T47D (cell line): ENCODE data around the gene PPP1R3G.
"Not testable (repeated sequence)": the region's sequence is repeated elsewhere in the genome, so short reads cannot be mapped to it uniquely, and the experiment has no call there.

Experiments used
- DNase-seq, 2 experiments: peaks; one replicate each; pipeline versions ENCODE4 v3.0.0 to v3.0.0-alpha.2; 2011 to 2012; ENCODE audit warnings: low read depth in 1 of 2, low spot score in 1 of 2
- JUND ChIP-seq: IDR thresholded peaks from 2 replicates; pipeline ENCODE4 v1.6.1; 2012; ENCODE audit warnings: low read depth
- in situ Hi-C: cut with HindIII; loops from 2 replicates; pipeline ENCODE4 v1.10.0; 2016; ENCODE audit warnings: low sequenced_read_pairs, low pct_unique_long_range_greater_than_20kb

PPP1R3G gene

GRCh38 chr6:5059036-5059896 lies 25.9 kb upstream of the PPP1R3G start:
- DNase-seq: no peak
- no peak for TF ChIP-seq JUND
- in situ Hi-C loops: no loop called here

DNA sequence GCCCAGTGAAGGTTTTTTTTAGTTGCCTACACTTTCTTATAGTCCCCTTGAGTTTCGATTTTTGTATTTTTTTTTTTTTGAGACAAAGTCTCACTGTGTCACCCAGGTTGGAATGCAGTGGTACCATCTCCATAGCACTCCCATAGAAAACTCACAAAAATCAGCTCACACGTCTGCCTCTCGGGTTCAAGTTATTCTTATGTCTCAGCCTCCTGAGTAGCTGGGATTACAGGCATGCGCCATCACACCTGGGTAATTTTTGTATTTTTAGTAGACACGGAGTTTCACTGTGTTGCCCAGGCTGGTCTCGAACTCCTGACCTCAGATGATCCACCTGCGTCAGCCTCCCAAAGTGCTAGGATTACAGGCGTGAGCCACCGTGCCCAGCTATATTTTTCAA lies 24.7 kb upstream of the PPP1R3G start:
- in situ Hi-C loops, DNase-seq: not testable (repeated sequence)

GRCh38 chr6:5061152-5061551 lies 24.0 kb upstream of the PPP1R3G start:
- in situ Hi-C loops: no loop called here
- no peak for TF ChIP-seq JUND

DNA sequence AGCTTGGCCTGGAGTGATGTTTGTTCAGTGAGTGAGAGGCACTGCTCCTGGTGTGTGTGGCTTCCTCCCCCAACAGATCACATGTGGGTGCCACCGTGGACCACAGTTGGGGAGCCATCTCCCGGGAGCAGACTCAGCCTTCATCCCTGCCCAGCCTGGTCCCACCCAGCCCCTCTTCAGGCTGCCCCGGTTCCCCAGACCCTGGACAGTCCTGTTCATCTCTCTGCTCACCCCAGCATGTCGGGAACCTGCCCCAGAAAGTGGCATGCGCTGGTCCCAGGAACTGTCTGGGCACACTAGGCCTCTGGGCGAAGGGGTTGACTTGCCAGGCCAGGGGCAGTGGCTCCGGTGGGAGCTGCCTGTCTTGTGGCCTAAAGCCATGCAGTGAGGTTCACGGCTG lies 21.5 kb upstream of the PPP1R3G start:
- in situ Hi-C loops: no loop called here
- DNase-seq: no peak
- TF ChIP-seq JUND: no peak

More at GRCh38 chr6:5061152-5061551, 24.0 kb upstream of the PPP1R3G start:
- no peak for DNase-seq

DNA sequence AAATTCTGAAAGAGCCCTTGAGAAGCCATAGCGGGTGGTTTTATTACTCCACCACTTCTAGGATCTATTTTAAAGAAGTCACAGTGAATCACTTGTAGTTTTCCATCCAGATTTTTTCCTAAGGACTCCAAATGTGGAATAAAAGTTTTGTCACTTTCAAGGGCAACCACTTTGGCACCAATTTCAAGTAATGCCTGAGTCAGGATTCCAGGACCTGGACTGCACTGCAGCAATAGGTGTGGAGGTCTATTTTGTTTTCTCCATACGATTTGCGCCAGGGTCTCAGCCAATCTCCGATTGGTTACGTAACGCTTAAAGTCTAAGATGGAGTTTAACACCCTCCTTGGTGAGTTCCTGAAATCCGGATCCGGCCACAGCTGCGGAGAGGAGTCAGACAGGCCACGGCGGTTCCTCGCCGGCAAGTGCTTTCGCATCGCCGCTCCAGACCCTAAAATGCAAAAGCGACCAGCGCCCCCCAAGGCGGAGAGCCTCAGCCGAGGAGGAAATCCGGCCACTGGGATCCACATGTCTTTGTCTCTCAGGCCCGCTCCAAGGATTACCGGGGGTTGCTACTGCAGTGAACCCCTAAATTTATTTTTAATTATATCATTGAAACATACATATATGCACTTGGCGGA lies 18.6 kb upstream of the PPP1R3G start:
- in situ Hi-C loops: no loop called here
- no peak for TF ChIP-seq JUND
- no peak for DNase-seq

DNA sequence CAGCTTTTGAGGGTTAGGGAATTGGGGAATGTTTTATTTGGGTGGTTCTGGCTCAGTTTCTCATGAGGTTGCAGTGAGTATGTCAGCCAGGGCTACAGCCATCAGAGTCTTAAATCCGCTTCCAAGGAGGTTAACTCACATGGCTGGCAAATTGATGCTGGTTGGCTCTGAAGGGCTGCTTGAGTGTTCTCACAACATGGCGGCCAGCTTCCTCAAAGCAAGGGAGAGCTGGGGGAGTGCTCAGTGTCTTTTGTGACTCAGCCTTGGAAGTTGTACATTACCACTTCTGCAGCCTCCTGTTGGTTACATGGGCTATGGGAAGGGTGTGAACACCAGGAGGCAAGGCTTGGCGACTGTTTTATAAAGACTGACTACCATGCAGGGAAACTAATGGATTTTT lies 17.8 kb upstream of the PPP1R3G start:
- no peak for DNase-seq
- in situ Hi-C loops: no loop called here
- TF ChIP-seq JUND: no peak

DNA sequence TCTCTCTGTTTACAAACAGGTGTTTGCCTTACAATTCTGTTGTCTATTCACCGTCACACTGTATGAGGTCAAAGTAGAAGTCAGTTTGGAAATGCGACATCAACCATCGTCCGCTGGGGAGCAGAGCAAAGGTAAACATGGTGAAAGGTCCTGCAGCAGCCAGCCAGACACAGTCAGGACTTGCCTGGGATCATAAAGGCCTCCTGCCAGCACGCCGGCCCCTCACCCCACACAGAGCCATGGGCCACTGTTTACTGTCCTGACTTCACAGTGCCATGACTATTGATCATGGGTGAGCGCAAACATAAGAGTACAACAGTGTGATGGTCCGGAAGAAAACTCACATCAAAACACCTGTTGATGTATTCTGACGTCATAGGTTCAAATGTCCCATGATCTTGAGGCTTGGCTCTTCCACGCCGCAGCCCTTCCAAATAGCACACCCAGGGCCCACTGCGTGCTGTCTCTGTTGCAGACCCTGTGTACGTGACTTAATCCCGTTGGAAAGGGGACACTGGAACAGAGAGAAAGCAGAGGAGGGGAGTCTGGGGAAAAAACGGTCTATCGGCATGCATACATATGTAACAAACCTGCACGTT lies 16.9 kb upstream of the PPP1R3G start:
- in situ Hi-C loops: no loop called here
- no peak for TF ChIP-seq JUND
- no peak for DNase-seq

DNA sequence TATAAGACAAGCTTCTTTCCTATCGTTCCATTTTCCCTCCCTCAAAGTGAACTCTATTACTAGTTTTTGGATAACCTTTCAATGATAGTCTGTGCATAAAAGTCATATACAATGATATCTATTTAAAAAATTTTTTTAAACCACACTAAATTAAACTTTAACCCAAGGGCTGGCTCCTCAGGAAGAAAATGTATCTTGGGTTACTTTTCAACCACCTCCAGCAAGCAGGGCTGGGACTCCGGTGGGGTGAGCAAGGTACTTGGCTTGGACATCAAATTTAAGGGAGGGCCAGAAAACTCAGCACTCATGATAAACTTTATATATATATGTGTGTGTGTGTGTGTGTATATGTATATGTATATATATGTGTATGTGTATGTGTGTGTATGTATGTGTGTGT lies 13.9 kb upstream of the PPP1R3G start:
- no peak for TF ChIP-seq JUND
- in situ Hi-C loops: no loop called here
- DNase-seq: no peak

DNA sequence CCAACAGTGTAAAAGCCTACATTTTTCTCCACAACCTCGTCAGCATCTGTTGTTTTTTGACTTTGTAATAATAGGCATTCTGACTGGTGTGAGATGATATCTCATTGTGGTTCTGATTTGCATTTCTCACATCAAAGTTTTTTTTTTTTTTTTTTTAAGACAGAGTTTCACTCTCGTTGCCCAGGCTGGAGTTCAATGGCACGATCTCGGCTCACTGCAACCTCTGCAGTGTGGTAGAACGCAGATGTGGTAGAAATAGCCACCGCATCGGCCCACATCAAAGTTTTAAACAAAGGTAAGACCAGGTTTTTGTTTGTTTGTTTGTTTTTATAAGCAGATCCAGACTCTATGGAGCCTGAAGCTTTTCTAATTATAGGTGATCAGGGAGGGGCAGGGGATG lies 12.7 kb upstream of the PPP1R3G start:
- in situ Hi-C loops: no loop called here
- DNase-seq: no peak
- no peak for TF ChIP-seq JUND

DNA sequence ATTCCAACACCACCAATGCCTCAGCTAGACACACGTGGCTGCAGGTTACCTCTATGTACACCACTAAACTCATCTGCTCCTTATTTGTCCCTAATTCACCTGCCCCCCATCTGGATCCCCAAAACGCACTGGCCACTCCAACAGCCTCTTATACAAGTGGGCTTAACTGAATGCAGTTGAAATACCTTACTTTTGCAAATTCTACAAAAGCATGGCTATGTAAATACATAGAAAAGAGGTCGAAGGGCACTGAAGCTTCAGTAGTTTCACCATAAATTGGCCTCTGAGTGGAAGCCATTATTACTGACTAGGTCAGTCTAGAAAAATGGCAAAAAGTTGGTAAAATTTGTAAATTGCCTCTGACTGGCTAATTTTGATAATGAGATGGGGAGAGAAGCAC lies 11.1 kb upstream of the PPP1R3G start:
- no peak for TF ChIP-seq JUND
- DNase-seq: no peak
- in situ Hi-C loops: no loop called here

DNA sequence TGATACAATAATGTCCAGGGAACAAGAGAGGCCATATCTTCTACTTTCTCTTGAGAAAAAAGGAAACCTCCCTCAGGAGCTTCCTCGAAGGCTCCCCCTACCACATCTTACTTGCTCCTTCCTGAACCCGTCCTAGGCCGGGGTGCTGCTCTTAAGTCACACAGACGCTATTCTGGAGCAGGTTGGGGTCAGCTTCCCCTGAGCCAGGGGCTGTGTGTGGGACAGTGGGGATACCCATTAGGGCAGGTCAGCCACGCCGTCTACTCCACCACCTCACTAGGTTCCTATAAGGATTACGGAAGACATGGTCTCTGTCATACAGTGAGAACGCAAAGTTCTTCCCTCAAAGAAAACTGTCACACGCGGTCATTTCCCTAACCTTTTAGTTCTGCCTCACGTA lies 8.2 kb upstream of the PPP1R3G start:
- no peak for DNase-seq
- in situ Hi-C loops: no loop called here
- no peak for TF ChIP-seq JUND

GRCh38 chr6:5078121-5078669 lies 6.9 kb upstream of the PPP1R3G start:
- in situ Hi-C loops: no loop called here
- peak; percentile 54 to 56 for DNase-seq
- TF ChIP-seq JUND: no peak

- TF ChIP-seq JUND: no peak
- in situ Hi-C loops: no loop called here
Observed at GRCh38 chr6:5079692-5080091, 5.4 kb upstream of the PPP1R3G start.

More at GRCh38 chr6:5079692-5080091, 5.4 kb upstream of the PPP1R3G start:
- DNase-seq: no peak
